DND-41 (cell line): Measurements from ENCODE around the gene GJB5.

Experiments
- CTCF ChIP-seq: IDR thresholded peaks from 2 replicates; pipeline ENCODE4 v1.5.1; 2012; ENCODE audit warnings: borderline replicate concordance, low read length, moderate library complexity, mild to moderate bottlenecking; ENCODE audit not compliant: poor library complexity, severe bottlenecking; ENCODE audit errors: extremely low read depth
- EZH2 ChIP-seq: IDR thresholded peaks from 3 replicates; pipeline ENCODE4 v1.6.1; 2012; ENCODE audit warnings: borderline replicate concordance, low read depth, mild to moderate bottlenecking, moderate library complexity, low read length, inconsistent platforms; ENCODE audit not compliant: severe bottlenecking

DNA sequence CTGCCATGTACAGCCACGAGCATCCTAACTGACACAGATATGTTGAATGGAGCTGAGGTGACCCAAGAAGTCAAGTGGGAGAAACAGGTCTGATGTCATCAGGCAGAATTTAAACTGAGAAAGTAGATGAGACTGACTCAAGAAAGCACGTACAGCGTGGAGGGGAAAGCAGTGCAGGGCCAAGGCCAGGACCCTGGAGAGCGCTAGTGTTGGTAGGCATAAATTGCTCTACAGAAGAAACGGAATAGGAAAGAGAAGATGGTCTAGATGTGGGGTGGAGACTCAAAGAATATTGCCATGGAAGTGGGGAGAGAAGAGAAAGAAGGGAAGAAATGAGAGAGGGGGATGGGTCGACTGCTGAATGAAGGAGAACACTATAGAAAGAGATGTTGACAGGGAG is 45.3 kb upstream of the GJB5 start:
- TF ChIP-seq CTCF (no peak), EZH2 (no peak)
